ENCODE results near the gene RELCH.

RELCH gene

DNA sequence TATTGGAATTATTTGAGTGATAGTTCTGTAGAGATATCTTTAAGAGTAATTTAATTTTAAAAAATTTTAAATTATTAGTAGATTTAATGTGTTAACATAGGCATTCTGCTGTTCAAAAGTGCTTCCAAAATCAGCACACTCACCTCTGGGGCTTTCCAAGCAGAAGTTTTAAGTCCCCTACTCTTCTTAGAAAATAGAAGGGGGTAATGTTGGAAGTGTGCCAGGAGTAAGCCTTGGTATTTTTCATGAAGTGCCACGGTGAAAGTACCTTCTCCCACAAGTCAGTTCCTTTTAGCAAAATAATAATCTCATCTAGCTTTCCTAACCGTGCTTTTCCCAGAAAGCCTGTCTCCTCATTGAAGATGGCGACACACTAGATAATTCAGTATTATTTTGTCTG lies 134.1 kb downstream of the RELCH start:
- in situ Hi-C loops (cut with HindIII; ENCODE audit: low sequenced_read_pairs) = no loop called here
- H3K4me3 ChIP-seq (ENCODE audit: low read depth, low read length) = no peak overlapping the region
- TF ChIP-seq, protein P1, sequence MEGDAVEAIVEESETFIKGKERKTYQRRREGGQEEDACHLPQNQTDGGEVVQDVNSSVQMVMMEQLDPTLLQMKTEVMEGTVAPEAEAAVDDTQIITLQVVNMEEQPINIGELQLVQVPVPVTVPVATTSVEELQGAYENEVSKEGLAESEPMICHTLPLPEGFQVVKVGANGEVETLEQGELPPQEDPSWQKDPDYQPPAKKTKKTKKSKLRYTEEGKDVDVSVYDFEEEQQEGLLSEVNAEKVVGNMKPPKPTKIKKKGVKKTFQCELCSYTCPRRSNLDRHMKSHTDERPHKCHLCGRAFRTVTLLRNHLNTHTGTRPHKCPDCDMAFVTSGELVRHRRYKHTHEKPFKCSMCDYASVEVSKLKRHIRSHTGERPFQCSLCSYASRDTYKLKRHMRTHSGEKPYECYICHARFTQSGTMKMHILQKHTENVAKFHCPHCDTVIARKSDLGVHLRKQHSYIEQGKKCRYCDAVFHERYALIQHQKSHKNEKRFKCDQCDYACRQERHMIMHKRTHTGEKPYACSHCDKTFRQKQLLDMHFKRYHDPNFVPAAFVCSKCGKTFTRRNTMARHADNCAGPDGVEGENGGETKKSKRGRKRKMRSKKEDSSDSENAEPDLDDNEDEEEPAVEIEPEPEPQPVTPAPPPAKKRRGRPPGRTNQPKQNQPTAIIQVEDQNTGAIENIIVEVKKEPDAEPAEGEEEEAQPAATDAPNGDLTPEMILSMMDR (IDR thresholded peaks at IDR 0.05; ENCODE audit: low read depth, low read length, missing control alignments) = no peak
- no peak for DNase-seq (ENCODE audit: low read depth)

DNA sequence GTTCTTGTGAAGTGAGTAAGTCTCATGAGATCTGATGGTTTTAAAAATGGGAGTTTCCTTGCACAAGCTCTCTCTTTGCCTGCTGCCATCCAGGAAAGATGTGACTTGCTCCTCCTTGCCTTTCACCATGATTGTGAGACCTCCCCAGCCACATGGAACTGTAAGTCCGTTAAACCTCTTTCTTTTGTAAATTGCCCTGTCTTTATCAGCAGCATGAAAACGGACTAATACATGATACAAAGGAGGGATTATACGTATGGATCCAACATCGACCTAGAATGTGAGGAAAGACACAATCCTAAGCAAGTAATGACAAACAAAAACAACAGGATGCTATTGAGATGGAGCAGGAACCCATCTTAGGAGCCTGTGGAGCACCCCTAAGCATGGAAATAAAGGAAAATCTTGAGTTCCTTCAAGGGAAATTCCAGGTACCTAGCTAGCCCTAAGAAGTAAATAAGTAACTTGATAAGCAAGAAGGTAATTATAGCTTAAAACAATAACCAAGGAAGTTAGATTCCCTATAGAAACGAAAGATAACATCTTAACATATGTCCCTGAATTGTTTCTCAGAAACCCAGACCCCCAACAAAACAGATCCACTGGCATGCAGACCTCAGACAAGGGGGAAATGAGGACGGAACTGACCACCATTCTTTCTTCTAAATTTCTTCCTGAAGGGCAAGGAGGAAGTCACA lies 136.6 kb downstream of the RELCH start:
- TF ChIP-seq, protein P1 (IDR thresholded peaks at IDR 0.05; ENCODE audit: low read depth, low read length, missing control alignments) = no peak
- H3K4me3 ChIP-seq (ENCODE audit: low read depth, low read length) = no peak overlapping the region
- DNase-seq (ENCODE audit: low read depth) = no peak
- in situ Hi-C loops (cut with HindIII; ENCODE audit: low sequenced_read_pairs) = no loop called here

DNA sequence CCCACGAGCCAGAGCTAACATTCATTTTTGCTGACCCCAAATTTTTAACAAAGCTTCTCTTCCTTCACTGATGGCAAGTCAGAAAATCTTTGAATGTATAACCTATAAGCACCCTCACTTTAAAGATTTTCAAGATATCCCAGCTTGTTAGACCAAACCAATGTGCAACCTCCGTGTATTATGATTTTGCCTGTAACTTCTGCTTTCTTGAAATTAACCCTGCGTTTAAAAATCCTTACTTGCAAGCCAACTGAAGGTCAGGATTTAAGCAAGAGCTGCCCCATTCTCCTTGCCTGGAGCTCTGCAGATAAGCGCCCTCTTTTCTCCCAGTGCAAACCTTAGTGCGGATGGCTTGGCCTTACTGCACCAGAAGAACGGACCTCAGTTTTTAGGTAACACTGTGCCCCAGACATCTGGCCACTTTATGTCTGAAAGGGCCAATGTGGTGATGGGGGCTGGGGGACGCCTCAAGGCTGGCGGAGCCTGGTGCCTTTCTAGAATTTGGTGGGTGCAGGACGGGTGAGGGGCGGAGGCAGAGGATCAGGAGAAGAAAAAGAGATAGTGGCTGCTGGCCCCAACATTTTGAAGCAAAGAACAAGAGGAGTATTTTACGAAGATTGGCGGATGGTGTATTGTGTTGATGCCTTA lies 137.2 kb downstream of the RELCH start:
- no peak overlapping the region for H3K4me3 ChIP-seq (ENCODE audit: low read depth, low read length)
- TF ChIP-seq, protein P1 (IDR thresholded peaks at IDR 0.05; ENCODE audit: low read depth, low read length, missing control alignments) = no peak
- no peak for DNase-seq (ENCODE audit: low read depth)
- in situ Hi-C loops (cut with HindIII; ENCODE audit: low sequenced_read_pairs) = no loop called here

DNA sequence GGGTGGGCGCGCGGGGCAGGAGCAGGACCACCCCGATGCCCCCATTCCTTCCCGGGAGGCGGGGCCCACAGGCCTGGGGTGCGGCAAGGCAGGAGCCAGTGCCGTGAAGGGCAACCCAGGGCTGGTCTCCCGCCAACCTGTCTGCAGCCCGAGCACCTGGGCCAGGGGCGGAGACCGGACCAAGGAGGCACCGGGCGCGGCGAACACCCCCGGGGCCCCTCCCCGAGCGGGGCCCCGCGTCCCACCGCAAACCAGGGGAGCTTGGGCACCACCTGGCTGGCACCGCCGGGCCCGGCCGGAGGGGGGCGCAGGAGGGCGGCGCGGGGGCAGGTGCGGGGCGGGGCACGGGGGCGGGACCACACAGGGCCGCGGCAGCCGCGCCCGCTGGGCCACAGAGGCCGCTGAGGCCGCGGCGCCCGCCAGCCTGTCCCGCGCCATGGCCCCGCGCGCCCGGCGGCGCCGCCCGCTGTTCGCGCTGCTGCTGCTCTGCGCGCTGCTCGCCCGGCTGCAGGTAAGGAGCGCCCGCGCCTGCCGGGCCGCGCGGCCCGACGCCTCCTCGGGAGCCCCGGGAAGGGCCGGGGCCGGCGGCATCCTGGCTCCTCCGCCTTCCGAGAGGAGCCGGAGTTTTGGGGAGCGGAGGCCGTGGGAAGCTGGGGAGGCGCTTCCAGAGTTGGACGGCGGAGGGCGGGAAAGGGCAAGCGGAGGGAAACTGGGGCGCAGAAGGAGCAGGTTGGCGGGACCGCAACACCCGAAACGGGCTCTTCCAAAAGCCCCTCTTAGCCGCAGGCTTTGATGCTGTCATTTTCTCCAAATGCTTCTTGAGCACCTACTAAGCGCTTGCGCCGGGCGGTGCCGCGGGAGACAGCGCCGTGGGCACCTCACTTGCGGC lies 138.1 kb downstream of the RELCH start, which contains the start of gene TNFRSF11A:
TNFRSF11A (plus strand) TSS at position 394 of the 889 bp plus-strand sequence; CDS start at position 437, 43 bp downstream.
- in situ Hi-C loops (cut with HindIII; ENCODE audit: low sequenced_read_pairs) = no loop called here
- peak within 1 kb of the TSS; percentile 45 for H3K4me3 ChIP-seq (ENCODE audit: low read depth, low read length)
- TF ChIP-seq, protein P1 (IDR thresholded peaks at IDR 0.05; ENCODE audit: low read depth, low read length, missing control alignments) = peak; percentile 27
- DNase-seq (ENCODE audit: low read depth) = no peak

DNA sequence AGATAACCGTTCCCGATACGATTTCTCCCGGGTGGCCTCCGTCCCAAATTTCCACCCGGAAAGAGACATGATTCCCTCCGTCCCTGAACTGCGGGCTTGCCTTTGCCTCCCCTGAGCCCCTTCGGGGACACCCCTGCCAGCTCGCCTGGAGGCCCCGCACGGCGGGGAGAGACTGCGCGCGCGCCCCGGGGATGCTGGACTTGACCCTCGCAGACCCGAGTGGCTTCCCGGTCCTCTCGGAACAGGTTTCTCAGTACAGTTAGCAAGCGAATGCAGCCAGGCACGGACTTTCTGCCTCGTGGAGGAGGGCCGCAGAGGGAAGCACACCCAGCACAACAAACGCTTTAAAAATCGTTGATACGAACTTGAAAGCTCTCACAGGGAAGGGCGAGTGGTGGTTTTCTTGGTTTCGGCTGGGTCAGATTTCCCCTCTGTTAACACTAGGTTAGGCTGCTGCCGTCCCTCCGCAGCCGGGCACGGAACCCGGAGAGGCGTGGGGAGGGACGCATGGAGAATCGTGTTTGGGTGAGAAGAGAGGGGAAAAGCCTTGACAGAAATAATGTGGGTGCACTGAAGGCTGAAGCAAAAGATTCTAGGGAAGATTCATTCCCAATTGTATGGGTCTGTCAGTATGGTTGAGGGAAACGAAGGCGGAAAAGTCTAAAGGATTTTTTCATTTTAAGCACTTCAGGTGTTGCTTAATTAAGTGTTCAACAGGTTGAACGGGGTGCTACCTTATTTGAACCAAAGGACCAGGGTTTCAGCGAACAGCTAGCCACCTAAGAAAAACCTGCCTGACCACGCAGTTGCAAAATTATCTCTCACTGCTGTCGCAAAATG lies 139.0 kb downstream of the RELCH start:
- in situ Hi-C loops (cut with HindIII; ENCODE audit: low sequenced_read_pairs) = no loop called here
- peak overlapping the region; percentile 45 for H3K4me3 ChIP-seq (ENCODE audit: low read depth, low read length)
- TF ChIP-seq, protein P1 (IDR thresholded peaks at IDR 0.05; ENCODE audit: low read depth, low read length, missing control alignments) = no peak
- DNase-seq (ENCODE audit: low read depth) = no peak
